GM12891 (cell line): ENCODE results near the gene TRIM22.

Experiments
- PAX5 ChIP-seq: IDR thresholded peaks from 2 replicates; pipeline ENCODE4 v1.6.1; 2011; ENCODE audit warnings: low read length, moderate library complexity, mild to moderate bottlenecking; ENCODE audit not compliant: insufficient read depth, severe bottlenecking
- POLR2A ChIP-seq: IDR thresholded peaks from 2 replicates; pipeline ENCODE4 v1.6.1; 2011; ENCODE audit warnings: low read depth, low read length, control low read depth
- POLR2AphosphoS5 ChIP-seq: IDR thresholded peaks from 2 replicates; pipeline ENCODE4 v1.6.1; 2011; ENCODE audit warnings: low read depth, low read length, control low read depth
- POU2F2 ChIP-seq: IDR thresholded peaks from 2 replicates; pipeline ENCODE4 v1.6.1; 2011; ENCODE audit warnings: low read depth, mild to moderate bottlenecking, control low read depth, low read length, moderate library complexity
- SPI1 ChIP-seq: IDR thresholded peaks from 2 replicates; pipeline ENCODE4 v1.6.1; 2011; ENCODE audit warnings: low read depth, low read length, control low read depth
- TAF1 ChIP-seq: IDR thresholded peaks from 2 replicates; pipeline ENCODE4 v1.6.1; 2011; ENCODE audit warnings: low read depth, low read length, control low read depth

DNA sequence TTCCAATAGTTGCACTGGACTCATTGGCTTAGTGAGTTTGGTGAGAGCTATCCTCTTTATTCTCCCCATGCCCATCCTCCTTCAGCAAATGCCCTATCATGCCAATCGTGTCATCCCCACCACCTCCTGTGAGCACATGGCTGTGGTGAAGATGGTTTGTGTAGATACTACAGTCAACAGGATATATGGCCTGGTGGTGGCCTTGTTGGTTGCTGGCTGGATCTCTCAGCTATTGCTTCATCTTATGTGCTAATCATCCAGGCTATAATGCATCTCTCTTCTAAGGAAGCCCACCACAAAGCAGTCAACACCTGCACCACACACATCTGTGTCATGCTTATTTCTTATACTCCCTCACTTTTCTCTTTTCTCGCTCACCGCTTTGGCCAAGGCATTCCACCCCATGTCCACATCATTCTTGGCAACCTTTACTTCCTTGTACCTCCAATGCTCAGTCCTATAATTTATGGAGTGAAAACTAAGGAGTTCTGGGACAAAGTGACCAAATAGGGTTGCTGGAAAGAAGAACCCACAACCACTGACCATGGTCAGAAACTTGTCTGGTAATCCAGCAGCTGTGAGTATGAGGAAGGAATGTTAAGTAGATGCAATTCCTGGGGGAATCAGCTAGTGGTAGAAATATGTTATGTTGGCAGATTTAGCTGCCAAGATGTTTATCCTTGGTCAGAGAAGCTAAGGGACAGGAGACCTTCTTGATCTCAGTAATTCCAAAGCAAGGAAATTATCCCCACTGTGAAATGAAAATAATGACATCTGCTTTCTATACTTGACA, 30.3 kb downstream of the TRIM22 start:
- TF ChIP-seq POU2F2 (no peak), TAF1 (no peak), POLR2A (no peak), POLR2AphosphoS5 (no peak), SPI1 (no peak), PAX5 (no peak)
